ENCODE data around the gene MINDY4. TPM values are rescaled to one million over a fixed set of nuclear protein-coding genes. Genes with fewer than 3 reads are reported as not detected.

The MINDY4 gene
- total and polyA plus RNA-seq, 2 of the 8 experiments (the other 6 are each of a cell fraction or from before 2014, with no cell fraction given) = 1.3 to 3.6 TPM

DNA sequence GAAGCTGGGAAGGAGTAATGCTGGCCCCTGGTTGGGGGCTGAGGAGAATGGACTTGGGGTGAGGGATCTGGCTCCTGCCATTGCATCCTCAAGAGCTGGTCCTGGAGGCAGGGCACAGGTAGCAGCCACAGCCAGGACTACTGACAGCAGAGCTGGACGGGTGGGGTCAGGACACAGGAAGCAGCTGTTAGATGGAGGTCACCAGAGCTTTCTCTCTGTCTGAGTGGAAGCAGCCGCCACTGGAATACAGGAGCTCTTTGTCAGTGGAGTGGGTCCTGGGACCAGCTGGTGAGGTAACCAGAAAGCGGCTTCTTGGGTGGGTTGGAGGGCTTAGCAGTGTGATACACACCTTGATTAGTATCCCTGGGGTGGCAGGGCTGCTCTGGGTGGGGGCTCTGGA lies 82.4 kb downstream of the MINDY4 start:
- no peak overlapping the region for H4K5ac ChIP-seq (ENCODE audit: insufficient read length, low read depth, low read length)
- no peak overlapping the region for H3K56ac ChIP-seq (replicated peaks; ENCODE audit: insufficient read length, low read depth, low read length)
- no peak overlapping the region for H3K23ac ChIP-seq (ENCODE audit: insufficient read length)
- H3K36me3 ChIP-seq (ENCODE audit: control insufficient read depth in 2 of 4, insufficient read depth in 4 of 4, low read length in 3 of 4) = no peaks in the 10 kb centered on the region
- H3K27ac ChIP-seq (ENCODE audit: low read depth, low read length) = no peak overlapping the region
- H3K4me2 ChIP-seq (ENCODE audit: insufficient read depth in 1 of 2, low read depth in 2 of 2, low read length in 2 of 2) = no peak overlapping the region
- H3K23me2 ChIP-seq (ENCODE audit: low read depth, low read length) = no peaks in the 10 kb centered on the region
- no peak overlapping the region for H2AFZ ChIP-seq (ENCODE audit: low read length)
- no peaks in the 10 kb centered on the region for H3K79me2 ChIP-seq (ENCODE audit: control insufficient read depth in 1 of 2, insufficient read depth in 2 of 2, low read length in 2 of 2)
- H2BK120ac ChIP-seq (replicated peaks; ENCODE audit: low read depth, low read length) = no peak overlapping the region
- H3K4ac ChIP-seq (replicated peaks; ENCODE audit: insufficient read length, low read depth, low read length) = no peak overlapping the region
- FAIRE-seq = no peak
- H2BK15ac ChIP-seq (ENCODE audit: low read length) = no peak overlapping the region
- no peak overlapping the region for H3K9ac ChIP-seq (replicated peaks in 1 of 4; ENCODE audit: extremely low read depth in 1 of 4, low read depth in 3 of 4, low read length in 3 of 4)
- no peaks in the 10 kb centered on the region for H3K9me3 ChIP-seq (ENCODE audit: insufficient read depth in 2 of 2, low read depth in 1 of 2, low read length in 1 of 2)
- H2BK20ac ChIP-seq (ENCODE audit: low read length) = no peak overlapping the region
- DNase-seq (ENCODE audit: low read depth in 1 of 2, low spot score in 2 of 2) = no peak
- H3K79me1 ChIP-seq (ENCODE audit: low read depth, low read length) = no peaks in the 10 kb centered on the region
- H2BK12ac ChIP-seq (ENCODE audit: low read depth, low read length) = no peak overlapping the region
- no peak overlapping the region for H3K14ac ChIP-seq (ENCODE audit: insufficient read length)
- CTCF ChIA-PET (ENCODE audit: partially characterized antibody) = interaction anchor here (0.6 to 1.5 kb wide), 7 partner anchors 10 to 127 kb away, joined by 3 to 5 read pairs (median 3); no protein-coding TSS in a partner anchor
- no peak overlapping the region for H2AK5ac ChIP-seq (ENCODE audit: low read depth, low read length)
- no peaks in the 10 kb centered on the region for H3K27me3 ChIP-seq (replicated peaks in 1 of 4; ENCODE audit: control insufficient read depth in 3 of 4, extremely low read depth in 1 of 4, insufficient read depth in 3 of 4, low read length in 3 of 4)
- H3K4me3 ChIP-seq (ENCODE audit: extremely low read depth in 1 of 4, insufficient read depth in 2 of 4, low read depth in 3 of 4, low read length in 4 of 4) = no peak overlapping the region
- POLR2A ChIA-PET (ENCODE audit: partially characterized antibody) = interaction anchor here (1.0 to 1.1 kb wide), 2 partner anchors 11 to 17 kb away, joined by 3 read pairs; no protein-coding TSS in a partner anchor
- 82% methylated on average over 3 of the region's 3 CpGs; no CpG with 5 or more reads in 1 of the 2 experiments for WGBS, 2 experiments (ENCODE audit: extremely low coverage in 1 of 2, insufficient coverage in 1 of 2, insufficient read length in 1 of 2, insufficient replicate concordance in 2 of 2, low coverage in 1 of 2, low lambda C conversion rate in 2 of 2, missing lambda C conversion rate in 1 of 2)
- no peak for TF ChIP-seq JUN (IDR thresholded peaks at IDR 0.05; ENCODE audit: low read depth, low read length)
- TF ChIP-seq FOSL1 (IDR thresholded peaks at IDR 0.05; ENCODE audit: insufficient read depth, low read depth, low read length) = no peak
- TF ChIP-seq ASH2L (IDR thresholded peaks at IDR 0.05; ENCODE audit: low read length) = no peak
- TF ChIP-seq PHF8 (conservative IDR thresholded peaks at IDR 0.05; ENCODE audit: low read depth, low read length) = no peak
- no peak overlapping the region for H3K18ac ChIP-seq (ENCODE audit: extremely low read depth, low read length)
- peak overlapping the region; percentile 35; the same call in 1 of the 2 replicates for H4K8ac ChIP-seq (ENCODE audit: extremely low read depth, insufficient read depth, low read length)
- H4K91ac ChIP-seq (replicated peaks; ENCODE audit: insufficient read length, low read length) = no peak overlapping the region
- H4K20me1 ChIP-seq (replicated peaks in 1 of 2; ENCODE audit: control insufficient read depth in 1 of 2, insufficient read depth in 2 of 2, low read length in 2 of 2) = no peaks in the 10 kb centered on the region
- H3K4me1 ChIP-seq (replicated peaks in 1 of 4; ENCODE audit: control insufficient read depth in 3 of 4, insufficient read depth in 4 of 4, low read length in 3 of 4) = peaks cover 0 to 5% (median 0%) of the 10 kb centered on the region in 4 experiments; a peak in 2 of 7 replicates
- no peak overlapping the region for H2BK5ac ChIP-seq (ENCODE audit: low read depth, low read length)

Data from H1 (cell line).